ENCODE measurements around the gene PCDHGA1. TPM values are rescaled to one million over a fixed set of nuclear protein-coding genes. Genes with fewer than 3 reads are reported as not detected.
A peak's percentile ranks its signal among the peaks of the same experiment; 100 is the strongest.

The PCDHGA1 gene
- total RNA-seq, 6 donors from 2014 or later: 0.15 to 0.51 (median 0.24) TPM; not detected in 2

DNA sequence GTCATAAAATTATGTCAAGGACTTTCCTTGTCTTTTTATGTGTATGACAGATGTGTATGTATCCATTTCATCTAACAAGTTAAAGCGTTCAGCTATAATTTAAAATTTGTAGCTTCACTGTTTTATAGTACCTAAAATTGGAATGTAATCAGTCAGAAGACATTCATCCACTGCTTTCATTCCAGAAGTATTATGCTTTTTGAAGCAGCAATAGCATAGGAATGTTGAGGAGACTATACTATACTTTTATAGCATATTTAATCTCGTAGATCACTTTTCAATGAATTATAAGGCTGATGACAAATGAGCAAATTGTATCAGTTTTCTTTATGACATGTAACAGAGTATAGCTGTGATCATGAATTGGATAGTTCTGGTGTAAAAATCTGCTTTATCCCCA lies 106.9 kb downstream of the PCDHGA1 start:
- no peak for DNase-seq
- Histone ChIP-seq H3K27ac (no peak overlapping the region), H3K4me1 (no peaks in the 10 kb centered on the region), H3K4me3 (no peak overlapping the region), H3K27me3 (no peaks in the 10 kb centered on the region), H3K36me3 (no peaks in the 10 kb centered on the region), H3K9me3 (peaks cover 18 to 74% (median 59%) of the 10 kb centered on the region in 4 donors)
- WGBS, 2 donors: 86 to 87% methylated on average over 2 of the region's 2 CpGs
- TF ChIP-seq POLR2A (IDR thresholded peaks at IDR 0.05): no peak
- TF ChIP-seq POLR2AphosphoS5 (IDR thresholded peaks at IDR 0.05): no peak
- no peak for TF ChIP-seq EP300 (IDR thresholded peaks at IDR 0.05)
- TF ChIP-seq, protein P1, sequence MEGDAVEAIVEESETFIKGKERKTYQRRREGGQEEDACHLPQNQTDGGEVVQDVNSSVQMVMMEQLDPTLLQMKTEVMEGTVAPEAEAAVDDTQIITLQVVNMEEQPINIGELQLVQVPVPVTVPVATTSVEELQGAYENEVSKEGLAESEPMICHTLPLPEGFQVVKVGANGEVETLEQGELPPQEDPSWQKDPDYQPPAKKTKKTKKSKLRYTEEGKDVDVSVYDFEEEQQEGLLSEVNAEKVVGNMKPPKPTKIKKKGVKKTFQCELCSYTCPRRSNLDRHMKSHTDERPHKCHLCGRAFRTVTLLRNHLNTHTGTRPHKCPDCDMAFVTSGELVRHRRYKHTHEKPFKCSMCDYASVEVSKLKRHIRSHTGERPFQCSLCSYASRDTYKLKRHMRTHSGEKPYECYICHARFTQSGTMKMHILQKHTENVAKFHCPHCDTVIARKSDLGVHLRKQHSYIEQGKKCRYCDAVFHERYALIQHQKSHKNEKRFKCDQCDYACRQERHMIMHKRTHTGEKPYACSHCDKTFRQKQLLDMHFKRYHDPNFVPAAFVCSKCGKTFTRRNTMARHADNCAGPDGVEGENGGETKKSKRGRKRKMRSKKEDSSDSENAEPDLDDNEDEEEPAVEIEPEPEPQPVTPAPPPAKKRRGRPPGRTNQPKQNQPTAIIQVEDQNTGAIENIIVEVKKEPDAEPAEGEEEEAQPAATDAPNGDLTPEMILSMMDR (IDR thresholded peaks at IDR 0.05): no peak
- ATAC-seq (ENCODE audit: low FRiP score in 2 of 2): no peak

DNA sequence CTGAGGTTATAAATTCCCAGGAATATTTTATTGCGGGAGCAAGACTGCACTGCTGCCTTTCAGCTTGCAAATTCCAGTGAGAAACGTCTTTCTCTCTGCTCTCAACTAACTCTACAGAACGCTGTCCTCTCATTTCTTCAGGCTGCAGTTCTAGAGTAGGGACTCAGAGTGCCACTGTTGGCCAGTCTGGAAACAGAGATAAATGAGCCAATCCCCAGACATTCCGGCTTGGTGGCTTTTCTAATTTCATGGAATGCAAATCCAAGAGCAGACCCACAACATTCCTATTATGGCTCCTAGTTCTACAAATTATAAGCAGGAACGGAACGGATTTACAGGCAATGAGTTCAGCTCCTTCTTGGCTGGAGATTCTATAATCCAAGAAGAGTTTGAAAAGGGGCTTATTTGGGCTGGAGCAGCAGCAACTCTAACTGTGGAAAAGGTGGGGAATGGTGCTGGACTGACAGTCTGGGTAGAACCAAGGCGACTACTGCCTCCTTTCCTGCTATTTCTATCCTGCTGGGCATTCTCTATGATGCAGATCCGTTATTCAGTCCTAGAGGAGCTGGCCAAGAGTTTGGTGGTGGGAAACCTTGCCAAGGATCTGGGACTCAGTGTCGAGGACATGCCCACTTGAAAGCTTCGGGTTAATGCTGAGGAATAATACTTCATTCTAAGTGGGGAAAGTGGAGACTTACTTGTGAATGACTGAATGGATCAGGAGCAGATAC lies 109.3 kb downstream of the PCDHGA1 start:
- Histone ChIP-seq H3K27me3 (no peaks in the 10 kb centered on the region), H3K4me1 (no peaks in the 10 kb centered on the region), H3K36me3 (no peaks in the 10 kb centered on the region), H3K9me3 (peaks cover 14 to 63% (median 40%) of the 10 kb centered on the region in 4 donors), H3K27ac (no peak overlapping the region), H3K4me3 (no peak overlapping the region)
- TF ChIP-seq, protein P1 (IDR thresholded peaks at IDR 0.05): no peak
- TF ChIP-seq EP300 (IDR thresholded peaks at IDR 0.05): no peak
- TF ChIP-seq POLR2AphosphoS5 (IDR thresholded peaks at IDR 0.05): no peak
- no peak for TF ChIP-seq POLR2A (IDR thresholded peaks at IDR 0.05)
- DNase-seq (no peak), ATAC-seq (ENCODE audit: low FRiP score in 2 of 2) (no peak)
- 70 to 74% methylated on average over 10 of the region's 10 CpGs for WGBS, 2 donors

DNA sequence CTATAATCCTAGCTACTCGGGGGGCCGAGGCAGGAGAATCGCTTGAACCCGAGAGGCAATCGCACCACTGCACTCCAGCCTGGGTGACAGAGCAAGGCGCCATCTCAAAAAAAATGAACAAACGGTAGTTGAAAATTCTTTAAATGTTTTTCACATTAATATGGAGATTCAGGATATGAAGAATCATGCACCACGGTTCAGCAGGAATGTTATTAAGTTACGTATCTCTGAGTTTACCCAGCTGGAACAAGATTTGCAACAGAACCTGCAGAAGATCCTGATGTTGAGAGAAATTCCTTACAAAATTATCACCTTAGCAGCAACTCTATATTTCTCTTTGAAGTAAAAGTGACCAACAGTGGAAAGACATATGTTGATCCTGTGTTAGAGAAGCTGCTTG lies 110.0 kb downstream of the PCDHGA1 start:
- Histone ChIP-seq H3K36me3 (no peaks in the 10 kb centered on the region), H3K9me3 (peaks cover 14 to 70% (median 39%) of the 10 kb centered on the region in 4 donors), H3K27me3 (no peaks in the 10 kb centered on the region), H3K4me1 (no peaks in the 10 kb centered on the region), H3K27ac (no peak overlapping the region), H3K4me3 (no peak overlapping the region)
- DNase-seq: no peak
- TF ChIP-seq POLR2A (IDR thresholded peaks at IDR 0.05): no peak
- TF ChIP-seq POLR2AphosphoS5 (IDR thresholded peaks at IDR 0.05): no peak
- TF ChIP-seq EP300 (IDR thresholded peaks at IDR 0.05): no peak
- TF ChIP-seq, protein P1 (IDR thresholded peaks at IDR 0.05): no peak
- ATAC-seq (ENCODE audit: low FRiP score in 2 of 2): no peak
- 94 to 97% methylated on average over 9 of the region's 9 CpGs for WGBS, 2 donors

DNA sequence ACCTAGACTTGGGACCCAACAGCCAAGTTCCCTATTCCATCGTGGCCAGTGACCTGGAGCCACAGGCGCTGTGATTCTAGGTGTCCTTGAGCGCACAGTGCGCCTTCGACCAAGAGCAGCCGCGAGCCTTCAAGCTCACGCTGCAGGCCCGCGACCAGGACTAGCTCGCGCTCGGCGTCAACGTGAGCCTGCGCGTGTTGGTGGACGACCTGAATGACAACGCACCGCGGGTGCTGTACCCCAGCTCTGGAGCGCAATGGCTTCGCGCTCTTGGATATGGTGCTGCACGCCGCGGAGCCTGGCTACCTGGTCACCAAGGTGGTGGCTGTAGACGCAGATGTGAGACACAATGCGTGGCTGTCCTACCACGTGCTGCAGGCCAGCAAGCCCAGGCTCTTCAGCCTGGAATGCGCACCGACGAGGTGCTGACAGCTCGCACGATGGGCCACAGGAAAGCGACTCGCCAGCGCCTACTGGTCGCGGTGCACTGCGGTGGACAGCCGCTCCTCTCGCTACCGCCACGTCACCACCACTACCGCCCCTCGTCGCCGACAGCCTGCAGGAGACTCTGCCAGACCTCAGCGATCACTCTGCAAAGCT lies 111.4 kb downstream of the PCDHGA1 start:
- Histone ChIP-seq H3K36me3 (no peaks in the 10 kb centered on the region), H3K27me3 (no peaks in the 10 kb centered on the region), H3K9me3 (peaks cover 4 to 64% (median 37%) of the 10 kb centered on the region in 4 donors), H3K4me3 (no peak overlapping the region), H3K4me1 (no peaks in the 10 kb centered on the region), H3K27ac (no peak overlapping the region)
- ATAC-seq (ENCODE audit: low FRiP score in 2 of 2) (no peak), DNase-seq (peak in 1 of 2 donors; percentile 71)
- WGBS, 2 donors: 58 to 67% methylated on average over 11 to 49 of the region's 50 CpGs
- TF ChIP-seq EP300 (IDR thresholded peaks at IDR 0.05): no peak
- TF ChIP-seq, protein P1 (IDR thresholded peaks at IDR 0.05): no peak
- TF ChIP-seq POLR2A (IDR thresholded peaks at IDR 0.05): no peak
- TF ChIP-seq POLR2AphosphoS5 (IDR thresholded peaks at IDR 0.05): no peak
